Measurements from ENCODE around the gene PTGES3.
"Not testable (repeated sequence)": the region's sequence is repeated elsewhere in the genome, so short reads cannot be mapped to it uniquely, and the experiment has no call there.

PTGES3 gene

GRCh38 chr12:56653781-56654180, 34.3 kb downstream of the PTGES3 start:
- H3K36me3 ChIP-seq (ENCODE audit: insufficient read depth, low read length); H3K9me3 ChIP-seq (ENCODE audit: control insufficient read depth, insufficient read depth, low read length); H3K4me1 ChIP-seq (ENCODE audit: insufficient read depth, low read length); H3K9ac ChIP-seq (ENCODE audit: low read depth, low read length): not testable (repeated sequence)

- H3K9ac ChIP-seq (ENCODE audit: low read depth, low read length); H3K9me3 ChIP-seq (ENCODE audit: control insufficient read depth, insufficient read depth, low read length); H3K4me1 ChIP-seq (ENCODE audit: insufficient read depth, low read length): not testable (repeated sequence)
- peaks cover 16% of the 10 kb centered on the region for H3K36me3 ChIP-seq (ENCODE audit: insufficient read depth, low read length)
Observed at GRCh38 chr12:56648023-56648422, 40.1 kb downstream of the PTGES3 start.

GRCh38 chr12:56645717-56646446, 42.2 kb downstream of the PTGES3 start, which contains the start of gene ATP5F1B:
Gene ATP5F1B, minus strand, starts transcription at chr12:56645984. Its CDS starts 21 bp downstream, at chr12:56645963.
- H3K9ac ChIP-seq (ENCODE audit: low read depth, low read length) = peak within 1 kb of the TSS; percentile 92
- H3K36me3 ChIP-seq (ENCODE audit: insufficient read depth, low read length) = peaks cover 26% of the 10 kb centered on the region
- no peaks in the 10 kb centered on the region for H3K9me3 ChIP-seq (ENCODE audit: control insufficient read depth, insufficient read depth, low read length)
- no peaks in the 10 kb centered on the region for H3K4me1 ChIP-seq (ENCODE audit: insufficient read depth, low read length)

GRCh38 chr12:56645201-56645716, 42.8 kb downstream of the PTGES3 start:
- Histone ChIP-seq H3K9me3 (ENCODE audit: control insufficient read depth, insufficient read depth, low read length) (no peaks in the 10 kb centered on the region), H3K4me1 (ENCODE audit: insufficient read depth, low read length) (no peaks in the 10 kb centered on the region), H3K36me3 (ENCODE audit: insufficient read depth, low read length) (peaks cover 26% of the 10 kb centered on the region), H3K9ac (ENCODE audit: low read depth, low read length) (peak overlapping the region; percentile 92)

GRCh38 chr12:56644654-56645053, 43.4 kb downstream of the PTGES3 start:
- H3K36me3 ChIP-seq (ENCODE audit: insufficient read depth, low read length) = peaks cover 26% of the 10 kb centered on the region
- H3K9me3 ChIP-seq (ENCODE audit: control insufficient read depth, insufficient read depth, low read length) = no peaks in the 10 kb centered on the region
- no peaks in the 10 kb centered on the region for H3K4me1 ChIP-seq (ENCODE audit: insufficient read depth, low read length)
- peak overlapping the region; percentile 92 for H3K9ac ChIP-seq (ENCODE audit: low read depth, low read length)

GRCh38 chr12:56641219-56641618, 46.9 kb downstream of the PTGES3 start:
- Histone ChIP-seq H3K9ac (ENCODE audit: low read depth, low read length) (no peak overlapping the region), H3K4me1 (ENCODE audit: insufficient read depth, low read length) (no peaks in the 10 kb centered on the region), H3K9me3 (ENCODE audit: control insufficient read depth, insufficient read depth, low read length) (no peaks in the 10 kb centered on the region), H3K36me3 (ENCODE audit: insufficient read depth, low read length) (peaks cover 30% of the 10 kb centered on the region)

- Histone ChIP-seq H3K9me3 (ENCODE audit: control insufficient read depth, insufficient read depth, low read length) (no peaks in the 10 kb centered on the region), H3K4me1 (ENCODE audit: insufficient read depth, low read length) (peaks cover 11% of the 10 kb centered on the region), H3K36me3 (ENCODE audit: insufficient read depth, low read length) (peaks cover 10% of the 10 kb centered on the region), H3K9ac (ENCODE audit: low read depth, low read length) (no peak overlapping the region)
Observed at GRCh38 chr12:56637621-56638020, 50.5 kb downstream of the PTGES3 start.

GRCh38 chr12:56636675-56637540, 51.2 kb downstream of the PTGES3 start:
- H3K9ac ChIP-seq (ENCODE audit: low read depth, low read length) = peak overlapping the region; percentile 76
- H3K9me3 ChIP-seq (ENCODE audit: control insufficient read depth, insufficient read depth, low read length) = no peaks in the 10 kb centered on the region
- 0 out of 2 replicates have a peak, but pooled peaks cover 4% of the 10 kb centered on the region for H3K36me3 ChIP-seq (ENCODE audit: insufficient read depth, low read length)
- peaks cover 15% of the 10 kb centered on the region for H3K4me1 ChIP-seq (ENCODE audit: insufficient read depth, low read length)

GRCh38 chr12:56635806-56636674, 52.0 kb downstream of the PTGES3 start:
- 0 out of 2 replicates have a peak, but pooled peaks cover 4% of the 10 kb centered on the region for H3K36me3 ChIP-seq (ENCODE audit: insufficient read depth, low read length)
- peaks cover 21% of the 10 kb centered on the region for H3K4me1 ChIP-seq (ENCODE audit: insufficient read depth, low read length)
- H3K9me3 ChIP-seq (ENCODE audit: control insufficient read depth, insufficient read depth, low read length) = no peaks in the 10 kb centered on the region
- peak overlapping the region; percentile 76 for H3K9ac ChIP-seq (ENCODE audit: low read depth, low read length)

GRCh38 chr12:56634837-56635791, 53.0 kb downstream of the PTGES3 start:
- peaks cover 28% of the 10 kb centered on the region for H3K4me1 ChIP-seq (ENCODE audit: insufficient read depth, low read length)
- peak overlapping the region; percentile 76 for H3K9ac ChIP-seq (ENCODE audit: low read depth, low read length)
- H3K36me3 ChIP-seq (ENCODE audit: insufficient read depth, low read length) = 0 out of 2 replicates have a peak, but pooled peaks cover 4% of the 10 kb centered on the region
- H3K9me3 ChIP-seq (ENCODE audit: control insufficient read depth, insufficient read depth, low read length) = no peaks in the 10 kb centered on the region

- H3K4me1 ChIP-seq (ENCODE audit: insufficient read depth, low read length) = peaks cover 28% of the 10 kb centered on the region
- H3K9me3 ChIP-seq (ENCODE audit: control insufficient read depth, insufficient read depth, low read length) = no peaks in the 10 kb centered on the region
- H3K36me3 ChIP-seq (ENCODE audit: insufficient read depth, low read length) = 0 out of 2 replicates have a peak, but pooled peaks cover 4% of the 10 kb centered on the region
- peak overlapping the region; percentile 76 for H3K9ac ChIP-seq (ENCODE audit: low read depth, low read length)
Observed at GRCh38 chr12:56634242-56634836, 53.7 kb downstream of the PTGES3 start.

GRCh38 chr12:56633468-56634241, 54.4 kb downstream of the PTGES3 start:
- Histone ChIP-seq H3K9ac (ENCODE audit: low read depth, low read length) (peak overlapping the region; percentile 76; the same call in 1 of the 2 replicates), H3K4me1 (ENCODE audit: insufficient read depth, low read length) (peaks cover 28% of the 10 kb centered on the region), H3K36me3 (ENCODE audit: insufficient read depth, low read length) (no peaks in the 10 kb centered on the region), H3K9me3 (ENCODE audit: control insufficient read depth, insufficient read depth, low read length) (no peaks in the 10 kb centered on the region)
